Measurements from ENCODE around the gene SELENON.

Gene SELENON

GRCh38 chr1:25863486-25864262, 63.7 kb downstream of the SELENON start:
- no peak for DNase-seq (ENCODE audit: low read depth)

- no peak for DNase-seq (ENCODE audit: low read depth)
Measured at GRCh38 chr1:25864434-25864833, 64.4 kb downstream of the SELENON start.

- DNase-seq (ENCODE audit: low read depth): no peak
Measured at GRCh38 chr1:25866288-25866687, 66.3 kb downstream of the SELENON start.

- no peak for DNase-seq (ENCODE audit: low read depth)
Measured at GRCh38 chr1:25867210-25867991, 67.4 kb downstream of the SELENON start.

Measured in stromal cell of bone marrow (primary cell).